DMS 273 (cell line): ENCODE measurements around the gene AIRE.
"Not testable (repeated sequence)": the region's sequence is repeated elsewhere in the genome, so short reads cannot be mapped to it uniquely, and the experiment has no call there.

Experiments
- DNase-seq: peaks from one replicate; lab custom pipeline; 2025; ENCODE audit not compliant: unreplicated experiment; lab: John Stamatoyannopoulos, UW

AIRE gene

GRCh38 chr21:44265734-44266270 lies 19.9 kb upstream of the AIRE start:
- no peak for DNase-seq

DNA sequence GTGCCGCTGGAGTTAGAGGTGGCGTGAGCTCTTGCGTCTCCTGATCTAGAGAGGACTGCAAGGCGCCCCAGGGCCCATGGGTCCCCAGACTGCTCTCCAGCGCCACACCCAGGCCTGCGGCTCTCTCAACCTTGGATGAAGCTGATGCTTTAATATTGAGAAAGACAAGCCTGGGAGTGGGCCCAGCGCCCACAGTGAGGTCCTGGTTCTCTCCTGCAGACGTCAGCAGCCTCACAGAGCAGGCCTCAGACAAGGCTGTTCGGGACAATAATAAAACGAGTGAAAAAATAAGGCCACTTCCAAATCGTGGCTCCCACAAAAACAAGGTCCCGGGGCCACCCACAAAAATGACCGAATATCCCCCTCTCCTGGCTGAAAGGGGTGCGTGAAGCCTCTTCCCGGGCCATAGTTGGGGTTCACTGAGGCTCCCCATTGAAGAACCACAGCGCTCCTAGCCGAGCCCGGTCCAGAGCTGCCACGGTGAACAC lies 18.0 kb upstream of the AIRE start:
- DNase-seq: peak; percentile 27

- DNase-seq: no peak
Measured at GRCh38 chr21:44269090-44269489, 16.6 kb upstream of the AIRE start.

GRCh38 chr21:44271558-44272283 lies 14.0 kb upstream of the AIRE start:
- DNase-seq: no peak

- no peak for DNase-seq
Measured at GRCh38 chr21:44272284-44272858, 13.3 kb upstream of the AIRE start.

GRCh38 chr21:44273046-44273445 lies 12.6 kb upstream of the AIRE start:
- DNase-seq: no peak

GRCh38 chr21:44275041-44275440 lies 10.6 kb upstream of the AIRE start:
- DNase-seq: no peak

DNA sequence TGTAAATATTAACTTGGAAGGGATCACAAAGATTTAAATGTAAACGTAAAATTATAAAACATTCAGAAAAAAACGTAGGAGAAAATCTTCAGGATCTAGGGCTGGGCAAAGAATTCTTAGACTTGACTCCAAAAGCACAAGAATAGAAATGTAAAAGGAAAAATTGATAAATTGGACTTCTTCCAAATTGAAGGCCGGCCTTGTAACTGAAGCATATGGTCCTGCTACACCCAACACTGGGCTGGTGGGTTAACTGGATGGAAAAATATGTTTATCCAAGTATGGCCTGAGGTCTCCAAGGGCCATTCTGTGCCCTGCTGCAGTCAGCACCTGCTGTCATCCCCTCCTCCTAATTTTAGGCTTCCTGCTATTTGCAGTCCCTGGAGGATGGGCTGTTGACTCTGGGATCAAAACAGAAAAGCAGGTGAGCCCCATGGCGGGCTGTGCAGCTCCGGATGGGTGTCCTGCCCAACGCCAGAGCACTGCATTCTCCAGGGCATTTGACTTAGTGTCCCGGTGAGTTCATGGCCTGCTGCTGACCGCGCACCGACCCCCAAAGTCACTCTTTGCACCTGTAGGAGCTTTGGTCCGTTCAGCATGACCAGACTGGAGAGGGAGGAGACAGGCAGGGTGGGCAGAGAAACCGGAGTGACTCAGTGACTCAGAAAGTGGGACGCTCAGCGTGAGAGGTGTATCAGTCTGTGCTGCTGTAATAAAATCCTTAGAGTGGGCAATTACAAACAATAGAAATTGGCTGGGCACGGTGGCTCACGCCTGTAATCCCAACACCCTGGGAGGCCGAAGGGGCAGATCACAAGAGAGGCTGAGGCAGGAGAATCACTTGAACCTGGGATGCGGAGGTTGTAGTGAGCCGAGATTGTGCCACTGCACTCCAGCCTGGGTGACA lies 6.1 kb upstream of the AIRE start:
- DNase-seq: peak; percentile 65

DNA sequence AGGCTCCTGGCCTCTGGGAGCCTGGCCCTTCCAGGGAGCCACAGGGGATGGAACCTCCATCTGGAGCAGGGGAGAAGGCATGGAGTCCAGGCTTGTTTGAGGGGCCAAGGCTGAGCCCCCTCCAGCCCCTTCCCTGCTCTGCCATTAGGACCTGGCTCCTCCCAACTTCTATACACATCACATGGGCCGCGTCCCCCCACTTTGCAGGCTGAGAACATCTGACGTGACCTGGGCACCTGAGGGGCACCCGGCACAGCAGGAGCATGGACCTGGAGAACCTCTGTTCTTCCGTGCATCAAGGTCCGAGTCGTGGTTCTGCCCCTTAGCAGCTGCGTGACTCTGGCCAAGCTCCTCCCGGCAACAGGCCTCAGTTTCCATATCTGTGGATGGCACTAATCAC lies 3.9 kb upstream of the AIRE start:
- DNase-seq: no peak

DNA sequence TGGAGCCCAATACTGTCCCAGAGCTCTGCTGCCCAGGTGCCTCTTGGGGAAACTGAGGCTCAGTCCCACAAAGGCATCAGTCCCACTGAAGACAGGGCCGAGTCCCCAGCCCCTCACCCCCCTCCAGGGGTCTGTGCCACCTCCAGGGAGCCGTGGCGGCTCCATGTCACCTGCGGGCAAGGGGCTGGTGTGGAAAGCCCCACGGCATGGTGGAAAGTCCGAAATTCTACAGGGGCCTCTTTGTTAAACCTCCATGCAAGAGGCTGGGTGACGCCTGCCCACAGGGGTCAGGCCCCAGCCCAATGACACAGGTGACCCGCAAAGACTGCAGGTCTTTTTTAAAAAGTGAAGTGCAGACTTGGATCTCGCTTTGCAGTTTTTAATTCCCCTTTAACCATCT lies 3.3 kb upstream of the AIRE start:
- DNase-seq: no peak

GRCh38 chr21:44283211-44283785 lies 2.4 kb upstream of the AIRE start:
- not testable (repeated sequence) for DNase-seq

DNA sequence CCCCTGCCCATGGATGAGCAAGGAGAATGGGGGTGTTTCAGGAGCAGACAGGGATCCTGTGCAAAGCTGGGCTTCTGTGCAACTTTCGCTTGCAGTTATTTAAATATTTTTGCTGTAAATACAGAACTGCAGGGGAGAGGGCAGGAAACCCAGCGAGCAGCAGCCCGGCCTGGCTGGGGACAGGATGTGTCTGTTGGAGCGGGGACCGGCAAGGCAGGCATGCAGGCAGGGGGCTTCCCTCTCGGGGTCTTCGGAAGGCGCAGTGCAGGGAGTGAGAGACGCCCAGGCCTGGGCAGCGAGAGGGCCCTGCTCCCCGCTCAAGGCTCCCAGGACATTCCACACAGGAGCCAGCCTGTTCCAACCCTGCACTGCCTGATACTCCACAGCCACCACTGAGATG lies 1.7 kb upstream of the AIRE start:
- DNase-seq: no peak

- DNase-seq: no peak
Measured at GRCh38 chr21:44286086-44286715, 525 bp downstream of the AIRE start.

GRCh38 chr21:44286716-44287632 lies 1.3 kb downstream of the AIRE start:
- no peak for DNase-seq

GRCh38 chr21:44288251-44289110 lies 2.8 kb downstream of the AIRE start:
- no peak for DNase-seq

GRCh38 chr21:44289381-44290010 lies 3.8 kb downstream of the AIRE start:
- no peak for DNase-seq

GRCh38 chr21:44290327-44291077 lies 4.8 kb downstream of the AIRE start:
- no peak for DNase-seq
